A549 (cell line): ENCODE results near the gene CSPG4.
"Not testable (repeated sequence)": the region's sequence is repeated elsewhere in the genome, so short reads cannot be mapped to it uniquely, and the experiment has no call there.

ENCODE experiments used
- CBX8 ChIP-seq: fragments of 200-600 bp; sonication (generic); IDR thresholded peaks from 2 replicates; pipeline ENCODE4 v1.6.1; 2016
- EP300 ChIP-seq, 2 experiments: fragments of >200 bp; sonication (Bioruptor Twin); formaldehyde crosslinking; IDR thresholded peaks; 2 replicates in 1 of 2; 3 replicates in 1 of 2; pipeline ENCODE4 v1.6.1; 2016 to 2017
- HOXB5 ChIP-seq: fragments of 250-450 bp; sonication (Bioruptor Pico); IDR thresholded peaks from 2 replicates; pipeline ENCODE4 v1.5.0; 2020; ENCODE audit warnings: mild to moderate bottlenecking, moderate library complexity
- JUN ChIP-seq, 2 experiments: fragments of >200 bp; sonication (Bioruptor Twin); formaldehyde crosslinking; IDR thresholded peaks; 2 replicates in 1 of 2; 3 replicates in 1 of 2; pipeline ENCODE4 v1.6.1; 2016 to 2017
- MYC ChIP-seq: IDR thresholded peaks from 2 replicates; pipeline ENCODE4 v1.6.1; 2012; ENCODE audit warnings: mild to moderate bottlenecking, inconsistent platforms, low read length, improper control_type of control experiment, borderline replicate concordance
- POLR2A ChIP-seq: IDR thresholded peaks from 2 replicates; pipeline ENCODE4 v1.6.1; 2012; ENCODE audit warnings: mild to moderate bottlenecking, low read length
- RAD21 ChIP-seq, 2 experiments: fragments of >200 bp in 1 of 2; sonication (Bioruptor Twin) in 1 of 2; formaldehyde crosslinking in 1 of 2; IDR thresholded peaks in 1 of 2; conservative IDR thresholded peaks in 1 of 2; 2 replicates in 1 of 2; 3 replicates in 1 of 2; pipeline ENCODE4 v1.6.1; 2012 to 2018; ENCODE audit warnings: inconsistent platforms in 1 of 2
- RCOR1 ChIP-seq: fragments of 150-350 bp; IDR thresholded peaks from 2 replicates; pipeline ENCODE4 v1.6.1; 2014; ENCODE audit warnings: antibody characterized with exemption, low read length, low read depth
- RFX5 ChIP-seq: fragments of 450-650 bp; IDR thresholded peaks from 2 replicates; pipeline ENCODE4 v1.7.1; 2014; ENCODE audit warnings: antibody characterized with exemption, mild to moderate bottlenecking, moderate library complexity
- SMC3 ChIP-seq: fragments of >200 bp; sonication (Bioruptor Twin); formaldehyde crosslinking; IDR thresholded peaks from 3 replicates; pipeline ENCODE4 v1.6.1; 2018; ENCODE audit warnings: inconsistent platforms
- TF ChIP-seq, protein P1 (sequence below): IDR thresholded peaks from 2 replicates; pipeline ENCODE4 v1.6.1; 2012
- TF ChIP-seq, protein P2 (sequence below): fragments of >200 bp; sonication (Bioruptor Twin); formaldehyde crosslinking; IDR thresholded peaks from 3 replicates; pipeline ENCODE4 v1.5.1; 2016
- TF ChIP-seq, protein P3 (sequence below): IDR thresholded peaks from 2 replicates; pipeline ENCODE4 v1.6.1; 2012
- TF ChIP-seq, protein P4 (sequence below): fragments of 200-600 bp; sonication (generic); IDR thresholded peaks from 2 replicates; pipeline ENCODE4 v1.6.1; 2016; ENCODE audit warnings: antibody characterized with exemption, mild to moderate bottlenecking, moderate library complexity

DNA sequence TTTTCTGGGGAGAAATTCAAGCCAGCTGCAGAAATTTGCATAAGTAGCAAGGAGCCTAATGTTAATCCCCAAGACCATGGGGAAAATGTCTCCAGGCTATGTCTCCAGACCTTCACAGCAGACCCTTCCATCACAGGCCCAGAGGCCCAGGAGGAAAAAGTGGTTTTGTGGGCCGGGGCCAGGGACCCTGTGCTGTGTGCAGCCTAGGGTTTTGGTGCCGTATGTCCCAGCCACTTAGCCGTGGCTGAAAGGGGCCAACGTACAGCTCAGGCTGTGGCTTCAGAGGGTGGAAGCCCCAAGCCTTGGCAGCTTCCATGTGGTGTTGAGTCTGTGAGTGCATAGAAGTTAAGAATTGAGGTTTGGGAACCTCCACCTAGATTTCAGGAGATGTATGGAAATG is 29.7 kb upstream of the CSPG4 start:
- TF ChIP-seq, protein P1, sequence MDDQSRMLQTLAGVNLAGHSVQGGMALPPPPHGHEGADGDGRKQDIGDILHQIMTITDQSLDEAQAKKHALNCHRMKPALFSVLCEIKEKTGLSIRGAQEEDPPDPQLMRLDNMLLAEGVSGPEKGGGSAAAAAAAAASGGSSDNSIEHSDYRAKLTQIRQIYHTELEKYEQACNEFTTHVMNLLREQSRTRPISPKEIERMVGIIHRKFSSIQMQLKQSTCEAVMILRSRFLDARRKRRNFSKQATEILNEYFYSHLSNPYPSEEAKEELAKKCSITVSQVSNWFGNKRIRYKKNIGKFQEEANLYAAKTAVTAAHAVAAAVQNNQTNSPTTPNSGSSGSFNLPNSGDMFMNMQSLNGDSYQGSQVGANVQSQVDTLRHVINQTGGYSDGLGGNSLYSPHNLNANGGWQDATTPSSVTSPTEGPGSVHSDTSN: not testable (repeated sequence)
- TF ChIP-seq, protein P2, sequence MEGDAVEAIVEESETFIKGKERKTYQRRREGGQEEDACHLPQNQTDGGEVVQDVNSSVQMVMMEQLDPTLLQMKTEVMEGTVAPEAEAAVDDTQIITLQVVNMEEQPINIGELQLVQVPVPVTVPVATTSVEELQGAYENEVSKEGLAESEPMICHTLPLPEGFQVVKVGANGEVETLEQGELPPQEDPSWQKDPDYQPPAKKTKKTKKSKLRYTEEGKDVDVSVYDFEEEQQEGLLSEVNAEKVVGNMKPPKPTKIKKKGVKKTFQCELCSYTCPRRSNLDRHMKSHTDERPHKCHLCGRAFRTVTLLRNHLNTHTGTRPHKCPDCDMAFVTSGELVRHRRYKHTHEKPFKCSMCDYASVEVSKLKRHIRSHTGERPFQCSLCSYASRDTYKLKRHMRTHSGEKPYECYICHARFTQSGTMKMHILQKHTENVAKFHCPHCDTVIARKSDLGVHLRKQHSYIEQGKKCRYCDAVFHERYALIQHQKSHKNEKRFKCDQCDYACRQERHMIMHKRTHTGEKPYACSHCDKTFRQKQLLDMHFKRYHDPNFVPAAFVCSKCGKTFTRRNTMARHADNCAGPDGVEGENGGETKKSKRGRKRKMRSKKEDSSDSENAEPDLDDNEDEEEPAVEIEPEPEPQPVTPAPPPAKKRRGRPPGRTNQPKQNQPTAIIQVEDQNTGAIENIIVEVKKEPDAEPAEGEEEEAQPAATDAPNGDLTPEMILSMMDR: not testable (repeated sequence)
- TF ChIP-seq, protein P3, sequence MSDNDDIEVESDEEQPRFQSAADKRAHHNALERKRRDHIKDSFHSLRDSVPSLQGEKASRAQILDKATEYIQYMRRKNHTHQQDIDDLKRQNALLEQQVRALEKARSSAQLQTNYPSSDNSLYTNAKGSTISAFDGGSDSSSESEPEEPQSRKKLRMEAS: not testable (repeated sequence)
- not testable (repeated sequence) for TF ChIP-seq HOXB5; JUN (IDR thresholded peaks at IDR 0.05); CBX8; RCOR1; RAD21 (conservative IDR thresholded peaks at IDR 0.05 in 1 of 2, IDR thresholded peaks at IDR 0.05 in 1 of 2); EP300 (IDR thresholded peaks at IDR 0.05); SMC3; POLR2A; MYC; RFX5
- TF ChIP-seq, protein P4, sequence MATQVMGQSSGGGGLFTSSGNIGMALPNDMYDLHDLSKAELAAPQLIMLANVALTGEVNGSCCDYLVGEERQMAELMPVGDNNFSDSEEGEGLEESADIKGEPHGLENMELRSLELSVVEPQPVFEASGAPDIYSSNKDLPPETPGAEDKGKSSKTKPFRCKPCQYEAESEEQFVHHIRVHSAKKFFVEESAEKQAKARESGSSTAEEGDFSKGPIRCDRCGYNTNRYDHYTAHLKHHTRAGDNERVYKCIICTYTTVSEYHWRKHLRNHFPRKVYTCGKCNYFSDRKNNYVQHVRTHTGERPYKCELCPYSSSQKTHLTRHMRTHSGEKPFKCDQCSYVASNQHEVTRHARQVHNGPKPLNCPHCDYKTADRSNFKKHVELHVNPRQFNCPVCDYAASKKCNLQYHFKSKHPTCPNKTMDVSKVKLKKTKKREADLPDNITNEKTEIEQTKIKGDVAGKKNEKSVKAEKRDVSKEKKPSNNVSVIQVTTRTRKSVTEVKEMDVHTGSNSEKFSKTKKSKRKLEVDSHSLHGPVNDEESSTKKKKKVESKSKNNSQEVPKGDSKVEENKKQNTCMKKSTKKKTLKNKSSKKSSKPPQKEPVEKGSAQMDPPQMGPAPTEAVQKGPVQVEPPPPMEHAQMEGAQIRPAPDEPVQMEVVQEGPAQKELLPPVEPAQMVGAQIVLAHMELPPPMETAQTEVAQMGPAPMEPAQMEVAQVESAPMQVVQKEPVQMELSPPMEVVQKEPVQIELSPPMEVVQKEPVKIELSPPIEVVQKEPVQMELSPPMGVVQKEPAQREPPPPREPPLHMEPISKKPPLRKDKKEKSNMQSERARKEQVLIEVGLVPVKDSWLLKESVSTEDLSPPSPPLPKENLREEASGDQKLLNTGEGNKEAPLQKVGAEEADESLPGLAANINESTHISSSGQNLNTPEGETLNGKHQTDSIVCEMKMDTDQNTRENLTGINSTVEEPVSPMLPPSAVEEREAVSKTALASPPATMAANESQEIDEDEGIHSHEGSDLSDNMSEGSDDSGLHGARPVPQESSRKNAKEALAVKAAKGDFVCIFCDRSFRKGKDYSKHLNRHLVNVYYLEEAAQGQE: not testable (repeated sequence)
